ENCODE results near the gene SSUH2.
"Not testable (repeated sequence)": the region's sequence is repeated elsewhere in the genome, so short reads cannot be mapped to it uniquely, and the experiment has no call there.

The SSUH2 gene

GRCh38 chr3:8589880-8590556 is 54.6 kb downstream of the SSUH2 start:
- no peak for DNase-seq (ENCODE audit: low read depth in 2 of 3, low spot score in 2 of 3)

- DNase-seq (ENCODE audit: low read depth in 2 of 3, low spot score in 2 of 3): no peak
Measured at GRCh38 chr3:8584661-8585060, 59.9 kb downstream of the SSUH2 start.

- DNase-seq (ENCODE audit: low read depth in 2 of 3, low spot score in 2 of 3): no peak
Measured at GRCh38 chr3:8581806-8582445, 62.7 kb downstream of the SSUH2 start.

- no peak for DNase-seq (ENCODE audit: low read depth in 2 of 3, low spot score in 2 of 3)
Measured at GRCh38 chr3:8581373-8581772, 63.2 kb downstream of the SSUH2 start.

GRCh38 chr3:8580434-8580833 is 64.2 kb downstream of the SSUH2 start:
- DNase-seq (ENCODE audit: low read depth in 2 of 3, low spot score in 2 of 3): not testable (repeated sequence)

- no peak for DNase-seq (ENCODE audit: low read depth in 2 of 3, low spot score in 2 of 3)
Measured at GRCh38 chr3:8579943-8580342, 64.7 kb downstream of the SSUH2 start.

GRCh38 chr3:8579096-8579495 is 65.5 kb downstream of the SSUH2 start:
- no peak for DNase-seq (ENCODE audit: low read depth in 2 of 3, low spot score in 2 of 3)

GRCh38 chr3:8578282-8578681 is 66.3 kb downstream of the SSUH2 start:
- no peak for DNase-seq (ENCODE audit: low read depth in 2 of 3, low spot score in 2 of 3)

GRCh38 chr3:8576841-8577571 is 67.6 kb downstream of the SSUH2 start:
- no peak for DNase-seq (ENCODE audit: low read depth in 2 of 3, low spot score in 2 of 3)

GRCh38 chr3:8576436-8576835 is 68.2 kb downstream of the SSUH2 start:
- no peak for DNase-seq (ENCODE audit: low read depth in 2 of 3, low spot score in 2 of 3)

- DNase-seq (ENCODE audit: low read depth in 2 of 3, low spot score in 2 of 3): no peak
Measured at GRCh38 chr3:8575364-8576104, 69.1 kb downstream of the SSUH2 start.

GRCh38 chr3:8574670-8575322 is 69.8 kb downstream of the SSUH2 start:
- no peak for DNase-seq (ENCODE audit: low read depth in 2 of 3, low spot score in 2 of 3)

- no peak for DNase-seq (ENCODE audit: low read depth in 2 of 3, low spot score in 2 of 3)
Measured at GRCh38 chr3:8574040-8574669, 70.4 kb downstream of the SSUH2 start.

- no peak for DNase-seq (ENCODE audit: low read depth in 2 of 3, low spot score in 2 of 3)
Measured at GRCh38 chr3:8573342-8573926, 71.2 kb downstream of the SSUH2 start.

- DNase-seq (ENCODE audit: low read depth in 2 of 3, low spot score in 2 of 3): no peak
Measured at GRCh38 chr3:8571256-8571655, 73.3 kb downstream of the SSUH2 start.
